ENCODE results near the gene ADGRA3. TPM values are rescaled to one million over a fixed set of nuclear protein-coding genes. Genes with fewer than 3 reads are reported as not detected.

Gene ADGRA3
- total RNA-seq: 1 to 10 TPM; 5.3 to 8.2 TPM

DNA sequence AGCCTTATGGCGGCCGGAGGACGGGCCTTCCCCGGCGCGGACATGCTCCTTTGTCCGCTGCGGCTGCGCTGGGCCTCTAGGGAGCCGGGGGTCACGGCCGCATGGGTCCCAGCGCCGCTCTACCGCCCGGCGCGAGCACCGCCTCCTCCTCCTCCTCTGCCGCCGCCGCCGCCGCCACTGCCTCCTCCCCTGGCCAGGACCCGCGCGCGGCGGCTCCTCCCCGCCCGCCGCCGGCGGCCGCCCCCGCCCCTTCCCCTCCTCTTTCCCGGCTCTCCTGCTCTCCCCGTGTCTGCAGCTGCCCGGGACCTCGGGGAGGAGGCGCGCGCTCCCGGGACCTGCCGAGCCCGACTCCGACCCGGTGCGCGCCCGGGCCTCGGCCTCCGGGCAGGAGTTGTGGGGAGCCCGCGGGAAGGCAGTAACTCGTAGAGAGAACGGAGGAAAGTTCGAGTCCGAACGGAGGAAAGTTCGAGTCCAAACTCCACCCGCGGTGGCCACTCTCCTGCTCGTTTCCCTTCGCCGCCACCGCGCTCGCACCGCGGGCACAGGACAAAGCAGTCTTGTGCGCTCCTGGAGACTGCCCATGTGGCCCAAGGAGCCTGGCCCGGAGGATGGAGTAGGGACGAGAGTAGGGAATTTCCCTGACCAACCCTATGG is at the start of gene ADGRA3:
Gene ADGRA3 (minus strand): TSS at position 179 of the 654 bp plus-strand sequence. CDS start 282 bp downstream, outside the sequence.
- Mint-ChIP-seq H3K27me3 (no peaks in the 10 kb centered on the region), H3K27ac (peak within 1 kb of the TSS in 1 of 2 donors; percentile 89), H3K4me3 (peak within 1 kb of the TSS; percentile 90), H3K36me3 (no peaks in the 10 kb centered on the region), H3K9me3 (no peaks in the 10 kb centered on the region), H3K4me1 (ENCODE audit: low read depth in 2 of 2) (peaks cover 13 to 16% of the 10 kb centered on the region in 2 donors)
- peak; percentile 74 to 87 for ATAC-seq
- peak; percentile 67 for DNase-seq (ENCODE audit: low spot score)

DNA sequence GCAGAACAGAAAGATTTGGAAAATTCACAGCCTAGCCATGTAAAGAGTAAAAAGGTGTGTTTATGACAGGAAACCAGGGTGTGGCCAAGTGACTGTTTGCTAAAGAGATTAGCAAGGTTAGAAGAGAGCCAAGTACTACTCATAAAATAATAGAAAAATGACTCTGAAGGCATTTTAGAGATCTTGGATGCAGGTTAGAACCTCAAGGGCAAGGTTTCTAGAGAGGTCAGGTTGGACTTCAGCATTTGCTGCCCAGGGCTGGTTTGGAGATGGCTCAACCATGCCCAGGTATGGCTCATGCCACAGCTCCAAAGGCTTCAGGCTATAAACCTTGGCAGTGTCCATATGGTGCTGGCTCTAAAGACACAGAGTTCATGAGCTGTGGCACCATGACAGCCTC is 40.6 kb upstream of the ADGRA3 start:
- Mint-ChIP-seq H3K27ac (no peak overlapping the region), H3K9me3 (no peaks in the 10 kb centered on the region), H3K4me1 (ENCODE audit: low read depth in 2 of 2) (peaks cover 0 to 11% of the 10 kb centered on the region in 2 donors), H3K27me3 (peaks cover 5 to 10% of the 10 kb centered on the region in 2 donors), H3K36me3 (no peaks in the 10 kb centered on the region), H3K4me3 (no peak overlapping the region)
- ATAC-seq: no peak
- no peak for DNase-seq (ENCODE audit: low spot score)

GRCh38 chr4:22554670-22555069 is 38.8 kb upstream of the ADGRA3 start:
- no peak overlapping the region for H3K27ac Mint-ChIP-seq
- no peaks in the 10 kb centered on the region for H3K36me3 Mint-ChIP-seq
- H3K4me1 Mint-ChIP-seq (ENCODE audit: low read depth in 2 of 2): peaks cover 0 to 12% of the 10 kb centered on the region in 2 donors
- ATAC-seq (no peak), DNase-seq (ENCODE audit: low spot score) (no peak)
- no peak overlapping the region for H3K4me3 Mint-ChIP-seq
- no peaks in the 10 kb centered on the region for H3K9me3 Mint-ChIP-seq
- peaks cover 0 to 8% of the 10 kb centered on the region in 2 donors for H3K27me3 Mint-ChIP-seq

DNA sequence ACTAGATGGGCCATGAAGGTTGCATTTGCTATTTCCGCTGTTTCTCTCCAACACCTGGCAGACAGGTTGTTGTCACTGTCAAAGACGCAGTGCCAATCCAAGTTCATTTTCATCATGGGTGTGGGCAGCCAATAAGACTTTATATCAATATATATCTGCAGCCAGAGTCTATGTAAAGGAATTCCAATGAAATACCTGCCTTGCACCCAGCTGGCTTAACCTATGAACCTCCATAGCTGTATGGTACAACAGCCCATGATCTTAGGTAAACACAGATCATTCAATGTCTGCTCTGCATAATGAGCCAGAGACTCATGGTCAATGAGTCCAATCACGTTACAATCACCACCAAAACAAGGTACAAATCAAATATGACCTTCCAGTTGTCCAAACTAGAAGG is 37.7 kb upstream of the ADGRA3 start:
- H3K9me3 Mint-ChIP-seq: no peaks in the 10 kb centered on the region
- H3K4me3 Mint-ChIP-seq: no peak overlapping the region
- H3K27me3 Mint-ChIP-seq: peaks cover 0 to 3% of the 10 kb centered on the region in 2 donors
- ATAC-seq (no peak), DNase-seq (ENCODE audit: low spot score) (no peak)
- H3K27ac Mint-ChIP-seq: no peak overlapping the region
- H3K36me3 Mint-ChIP-seq: no peaks in the 10 kb centered on the region
- H3K4me1 Mint-ChIP-seq (ENCODE audit: low read depth in 2 of 2): peaks cover 0 to 12% of the 10 kb centered on the region in 2 donors

DNA sequence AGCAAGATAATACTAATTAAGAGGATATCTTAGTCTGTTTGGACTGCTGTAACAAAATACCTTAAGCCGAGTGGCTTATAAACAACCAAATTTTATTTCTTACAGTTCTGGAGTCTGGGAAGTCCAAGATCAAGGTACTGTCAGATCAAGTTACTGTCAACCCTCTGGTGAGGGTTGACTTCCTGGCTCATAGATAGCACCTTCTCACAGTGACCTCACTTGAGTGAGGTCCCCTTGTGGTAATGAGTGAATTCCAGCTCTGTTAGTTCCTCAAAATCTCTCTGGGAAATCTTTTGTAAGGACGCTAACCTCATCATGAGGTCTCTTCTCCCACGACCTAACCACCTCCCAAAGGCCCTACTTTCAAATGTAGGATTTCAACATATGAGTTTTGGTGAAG is 36.9 kb upstream of the ADGRA3 start:
- Mint-ChIP-seq H3K4me3 (no peak overlapping the region), H3K9me3 (no peaks in the 10 kb centered on the region), H3K27me3 (peaks cover 0 to 3% of the 10 kb centered on the region in 2 donors), H3K27ac (no peak overlapping the region), H3K4me1 (ENCODE audit: low read depth in 2 of 2) (peaks cover 0 to 12% of the 10 kb centered on the region in 2 donors), H3K36me3 (no peaks in the 10 kb centered on the region)
- DNase-seq (ENCODE audit: low spot score) (no peak), ATAC-seq (no peak)

GRCh38 chr4:22551550-22551949 is 35.7 kb upstream of the ADGRA3 start:
- Mint-ChIP-seq H3K27me3 (peaks cover 0 to 5% of the 10 kb centered on the region in 2 donors), H3K9me3 (peaks cover 6% of the 10 kb centered on the region), H3K36me3 (peaks cover 3% of the 10 kb centered on the region), H3K27ac (no peak overlapping the region), H3K4me3 (no peak overlapping the region), H3K4me1 (ENCODE audit: low read depth in 2 of 2) (peaks cover 0 to 12% of the 10 kb centered on the region in 2 donors)
- DNase-seq (ENCODE audit: low spot score): no peak
- peak; percentile 48 to 95 for ATAC-seq

DNA sequence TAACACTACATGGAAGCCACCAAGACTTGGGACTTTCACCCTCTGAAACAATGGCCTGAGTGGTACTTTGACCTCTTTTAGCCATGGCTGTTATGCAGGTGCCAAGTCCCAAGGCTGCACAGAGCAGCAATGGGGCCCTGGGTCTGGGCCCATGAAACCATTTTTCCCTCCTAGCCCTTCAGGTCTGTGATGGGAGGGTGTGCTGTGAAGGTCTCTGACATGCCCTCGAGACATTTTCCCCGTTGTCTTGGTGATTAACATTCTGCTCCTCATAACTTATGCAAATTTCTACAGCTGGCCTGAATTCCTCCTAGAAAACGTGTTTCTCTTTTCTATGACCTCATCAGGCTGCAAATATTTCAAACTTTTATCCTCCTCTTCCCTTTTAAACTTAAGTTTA is 30.4 kb upstream of the ADGRA3 start:
- H3K27ac Mint-ChIP-seq: no peak overlapping the region
- peaks cover 5% of the 10 kb centered on the region for H3K36me3 Mint-ChIP-seq
- no peak for DNase-seq (ENCODE audit: low spot score)
- no peak overlapping the region for H3K4me3 Mint-ChIP-seq
- peaks cover 0 to 9% of the 10 kb centered on the region in 2 donors for H3K27me3 Mint-ChIP-seq
- ATAC-seq: no peak
- no peaks in the 10 kb centered on the region for H3K4me1 Mint-ChIP-seq (ENCODE audit: low read depth in 2 of 2)
- H3K9me3 Mint-ChIP-seq: peaks cover 10% of the 10 kb centered on the region

DNA sequence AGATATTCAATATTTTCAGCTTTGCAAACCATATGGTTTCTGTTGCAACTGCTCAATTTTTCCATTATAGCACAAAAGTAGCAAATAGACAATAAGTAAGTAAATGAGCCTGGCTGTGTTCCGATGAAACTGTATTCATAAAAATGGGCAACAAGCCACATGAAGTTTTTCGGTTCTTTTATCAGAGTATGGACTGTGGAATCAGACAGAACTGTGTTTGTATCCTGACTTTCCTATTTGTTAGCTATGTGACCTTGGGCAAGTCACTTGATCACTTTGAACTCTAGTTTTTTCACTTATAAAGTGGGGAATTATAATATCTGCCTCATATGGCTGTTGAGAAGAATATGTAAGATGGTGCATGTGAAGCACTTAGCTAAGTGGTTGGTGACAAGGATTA is 23.4 kb upstream of the ADGRA3 start:
- H3K27me3 Mint-ChIP-seq: peaks cover 0 to 13% of the 10 kb centered on the region in 2 donors
- no peak overlapping the region for H3K4me3 Mint-ChIP-seq
- DNase-seq (ENCODE audit: low spot score) (no peak), ATAC-seq (no peak)
- no peak overlapping the region for H3K27ac Mint-ChIP-seq
- H3K4me1 Mint-ChIP-seq (ENCODE audit: low read depth in 2 of 2): no peaks in the 10 kb centered on the region
- peaks cover 6% of the 10 kb centered on the region for H3K36me3 Mint-ChIP-seq
- H3K9me3 Mint-ChIP-seq: peaks cover 11% of the 10 kb centered on the region

- Mint-ChIP-seq H3K27ac (no peak overlapping the region), H3K9me3 (peaks cover 12% of the 10 kb centered on the region), H3K36me3 (peaks cover 8% of the 10 kb centered on the region), H3K27me3 (peaks cover 0 to 13% of the 10 kb centered on the region in 2 donors), H3K4me1 (ENCODE audit: low read depth in 2 of 2) (no peaks in the 10 kb centered on the region), H3K4me3 (no peak overlapping the region)
- DNase-seq (ENCODE audit: low spot score): no peak
- no peak for ATAC-seq
Observed at GRCh38 chr4:22537864-22538263, 22.0 kb upstream of the ADGRA3 start.

GRCh38 chr4:22534374-22534773 is 18.5 kb upstream of the ADGRA3 start:
- ATAC-seq (no peak), DNase-seq (ENCODE audit: low spot score) (no peak)
- peaks cover 8% of the 10 kb centered on the region for H3K36me3 Mint-ChIP-seq
- peaks cover 13% of the 10 kb centered on the region for H3K9me3 Mint-ChIP-seq
- H3K27me3 Mint-ChIP-seq: peaks cover 0 to 14% of the 10 kb centered on the region in 2 donors
- H3K4me3 Mint-ChIP-seq: no peak overlapping the region
- no peaks in the 10 kb centered on the region for H3K4me1 Mint-ChIP-seq (ENCODE audit: low read depth in 2 of 2)
- no peak overlapping the region for H3K27ac Mint-ChIP-seq

DNA sequence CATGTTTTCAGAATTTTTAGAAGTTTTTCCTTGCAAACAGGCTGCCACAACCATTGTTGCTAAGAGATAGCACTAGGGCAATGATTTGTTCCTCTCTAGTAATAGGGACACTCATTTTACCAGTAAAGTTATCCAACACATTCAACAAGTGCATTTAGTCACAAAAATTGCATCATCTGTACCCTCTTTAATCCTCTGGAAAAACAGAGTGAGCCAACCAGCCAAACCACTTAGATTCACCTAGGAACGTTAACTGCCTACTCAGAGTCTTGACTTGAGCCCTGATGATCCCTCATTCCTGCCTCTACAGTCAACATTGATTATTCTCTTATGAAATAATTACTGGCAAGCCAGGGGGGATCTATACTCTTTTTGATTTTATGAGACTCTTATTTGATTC is 17.0 kb upstream of the ADGRA3 start:
- H3K36me3 Mint-ChIP-seq: peaks cover 8% of the 10 kb centered on the region
- H3K4me1 Mint-ChIP-seq (ENCODE audit: low read depth in 2 of 2): no peaks in the 10 kb centered on the region
- DNase-seq (ENCODE audit: low spot score): no peak
- ATAC-seq: no peak
- no peak overlapping the region for H3K27ac Mint-ChIP-seq
- peaks cover 13% of the 10 kb centered on the region for H3K9me3 Mint-ChIP-seq
- peaks cover 0 to 15% of the 10 kb centered on the region in 2 donors for H3K27me3 Mint-ChIP-seq
- no peak overlapping the region for H3K4me3 Mint-ChIP-seq

- Mint-ChIP-seq H3K4me3 (no peak overlapping the region), H3K27me3 (peaks cover 0 to 18% of the 10 kb centered on the region in 2 donors), H3K27ac (no peak overlapping the region), H3K9me3 (peaks cover 13% of the 10 kb centered on the region), H3K4me1 (ENCODE audit: low read depth in 2 of 2) (no peaks in the 10 kb centered on the region), H3K36me3 (peaks cover 8% of the 10 kb centered on the region)
- ATAC-seq (no peak), DNase-seq (ENCODE audit: low spot score) (no peak)
Observed at GRCh38 chr4:22532117-22532516, 16.3 kb upstream of the ADGRA3 start.

GRCh38 chr4:22531311-22532019 is 15.6 kb upstream of the ADGRA3 start:
- H3K9me3 Mint-ChIP-seq: peaks cover 13% of the 10 kb centered on the region
- ATAC-seq: no peak
- no peak for DNase-seq (ENCODE audit: low spot score)

GRCh38 chr4:22524895-22525294 is 9.0 kb upstream of the ADGRA3 start:
- DNase-seq (ENCODE audit: low spot score) (no peak), ATAC-seq (no peak)
- Mint-ChIP-seq H3K4me1 (ENCODE audit: low read depth in 2 of 2) (no peaks in the 10 kb centered on the region), H3K27ac (no peak overlapping the region), H3K27me3 (peaks cover 0 to 14% of the 10 kb centered on the region in 2 donors), H3K4me3 (no peak overlapping the region), H3K9me3 (no peaks in the 10 kb centered on the region), H3K36me3 (no peaks in the 10 kb centered on the region)

More at GRCh38 chr4:22531311-22532019, 15.6 kb upstream of the ADGRA3 start:
- Mint-ChIP-seq H3K27me3 (peaks cover 0 to 18% of the 10 kb centered on the region in 2 donors), H3K4me3 (no peak overlapping the region), H3K4me1 (ENCODE audit: low read depth in 2 of 2) (no peaks in the 10 kb centered on the region), H3K27ac (no peak overlapping the region), H3K36me3 (peaks cover 8% of the 10 kb centered on the region)

Data from natural killer cell treated with Interleukin-12 subunit alpha and Interleukin-12 subunit beta and Interleukin-15 and Interleukin-18, amount 100 ng/mL, for 72 hours (primary cell).